H4 (cell line): Measurements from ENCODE around the gene TMED3. TPM values are rescaled to one million over a fixed set of nuclear protein-coding genes. Genes with fewer than 3 reads are reported as not detected.

Experiments used
- total RNA-seq: library from RNA; depleted of rRNA; stranded (reverse); fragments of >200 nt; shearing (Covaris generic); gene quantifications from 2 replicates; pipeline ENCODE4 v1.2.3, GENCODE V29; 2014; rRNA removed

TMED3 gene
- total RNA-seq, 1 experiment from 2014 or later, result 164 TPM

Other genes starting within 250 kb of the TMED3 start
- gene RASGRF1, start 220.3 kb upstream of the TMED3 start, total RNA-seq, result 0.15 TPM in 1 of 2 replicates, not detected in the other
- gene ANKRD34C, start 28.4 kb upstream of the TMED3 start, total RNA-seq, result 0.19 TPM in 1 of 2 replicates, not detected in the other
- gene MINAR1, start 121.2 kb downstream of the TMED3 start, total RNA-seq, result 0.72 and 1.3 TPM in 2 replicates